Measurements from ENCODE around the gene SCT.

- TF ChIP-seq CTCF (IDR thresholded peaks at IDR 0.05; ENCODE audit: low read depth, low read length) (no peak), EZH2phosphoT487 (IDR thresholded peaks at IDR 0.05; ENCODE audit: low read depth) (no peak)
Observed at GRCh38 chr11:626475-627307, at the start of gene SCT.

All from OCI-LY3 (cell line).